Cardiac septum (tissue), 1 donor: ENCODE data around the gene FAM186B. TPM values are rescaled to one million over a fixed set of nuclear protein-coding genes. Genes with fewer than 3 reads are reported as not detected.
A peak's percentile ranks its signal among the peaks of the same experiment; 100 is the strongest.

ENCODE experiments used
- DNase-seq: peaks from one replicate; pipeline ENCODE4 v3.0.0-alpha.2; 2020; ENCODE audit warnings: low spot score
- intact Hi-C: fragments of 100-400 bp; cut with DNase I; formaldehyde crosslinking; loops from one replicate; pipeline ENCODE4 v1.14.0; 2022
- total RNA-seq: library from RNA; stranded (reverse); fragmentation: NEBNext Ultra II Directional; extraction: Animal tissue kit (Norgen Biotek cat#: 25700); gene quantifications from one replicate; pipeline ENCODE4 v1.2.1, GENCODE V29; 2021
- donor health status: DM: no; HTN: no; CAD: no.

The FAM186B gene
- total RNA-seq, 1 donor from 2014 or later = 0.48 TPM

DNA sequence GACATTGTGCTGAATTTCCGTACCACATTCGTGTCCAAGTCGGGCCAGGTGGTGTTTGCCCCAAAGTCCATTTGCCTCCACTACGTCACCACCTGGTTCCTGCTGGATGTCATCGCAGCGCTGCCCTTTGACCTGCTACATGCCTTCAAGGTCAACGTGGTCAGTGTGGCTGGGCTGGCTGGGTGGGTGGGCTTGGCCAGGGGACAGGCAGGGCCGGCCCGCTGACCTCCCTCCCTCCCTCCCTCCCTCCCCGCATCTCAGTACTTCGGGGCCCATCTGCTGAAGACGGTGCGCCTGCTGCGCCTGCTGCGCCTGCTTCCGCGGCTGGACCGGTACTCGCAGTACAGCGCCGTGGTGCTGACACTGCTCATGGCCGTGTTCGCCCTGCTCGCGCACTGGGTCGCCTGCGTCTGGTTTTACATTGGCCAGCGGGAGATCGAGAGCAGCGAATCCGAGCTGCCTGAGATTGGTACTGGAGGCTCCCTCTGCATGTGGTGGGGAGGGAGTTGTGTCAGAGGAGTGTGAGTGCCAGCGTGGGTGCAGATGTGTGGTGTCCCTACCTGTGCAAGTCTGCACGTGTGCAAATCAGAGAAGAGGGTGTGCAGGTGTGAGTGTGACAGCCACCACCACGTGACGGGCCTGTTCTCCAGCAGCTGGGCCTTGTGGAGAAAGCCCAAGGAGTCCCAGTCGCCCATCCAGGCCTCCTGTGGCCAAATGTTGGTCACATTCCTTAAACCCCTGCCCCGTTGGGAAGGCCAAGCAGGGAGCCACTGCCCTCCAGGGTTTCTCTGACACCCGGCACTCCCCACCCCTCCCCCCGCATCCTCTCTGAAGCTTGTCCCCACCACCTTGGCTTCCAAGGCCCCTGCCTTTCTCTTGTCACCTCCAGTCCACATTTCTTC lies 61.3 kb downstream of the FAM186B start:
- DNase-seq = no peak
- intact Hi-C loops = no loop called here

DNA sequence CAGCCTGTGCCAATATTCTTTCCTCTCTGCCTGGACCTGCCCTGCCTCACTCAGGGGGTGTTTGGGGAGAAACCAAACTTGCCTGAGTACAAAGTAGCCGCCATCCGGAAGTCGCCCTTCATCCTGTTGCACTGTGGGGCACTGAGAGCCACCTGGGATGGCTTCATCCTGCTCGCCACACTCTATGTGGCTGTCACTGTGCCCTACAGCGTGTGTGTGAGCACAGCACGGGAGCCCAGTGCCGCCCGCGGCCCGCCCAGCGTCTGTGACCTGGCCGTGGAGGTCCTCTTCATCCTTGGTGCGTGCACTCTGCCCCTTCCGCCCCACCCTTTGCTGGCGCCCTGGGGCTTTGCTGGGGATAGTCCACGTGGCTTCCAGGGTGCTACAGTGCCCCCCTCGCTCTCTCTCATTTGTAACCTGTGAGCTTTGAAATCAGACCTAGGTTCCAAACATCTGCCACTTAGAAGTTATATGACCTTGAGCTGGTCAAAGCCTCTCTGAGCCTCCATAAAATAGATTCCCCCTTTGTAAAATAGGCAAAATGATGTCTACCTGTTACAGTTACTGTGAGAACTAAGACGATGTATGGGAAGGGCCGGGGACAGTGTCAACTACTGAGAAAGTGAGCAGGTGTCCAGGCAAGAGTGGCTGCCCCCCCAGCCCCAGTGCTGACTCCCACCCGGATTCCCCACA lies 62.1 kb downstream of the FAM186B start:
- intact Hi-C loops = no loop called here
- no peak for DNase-seq

DNA sequence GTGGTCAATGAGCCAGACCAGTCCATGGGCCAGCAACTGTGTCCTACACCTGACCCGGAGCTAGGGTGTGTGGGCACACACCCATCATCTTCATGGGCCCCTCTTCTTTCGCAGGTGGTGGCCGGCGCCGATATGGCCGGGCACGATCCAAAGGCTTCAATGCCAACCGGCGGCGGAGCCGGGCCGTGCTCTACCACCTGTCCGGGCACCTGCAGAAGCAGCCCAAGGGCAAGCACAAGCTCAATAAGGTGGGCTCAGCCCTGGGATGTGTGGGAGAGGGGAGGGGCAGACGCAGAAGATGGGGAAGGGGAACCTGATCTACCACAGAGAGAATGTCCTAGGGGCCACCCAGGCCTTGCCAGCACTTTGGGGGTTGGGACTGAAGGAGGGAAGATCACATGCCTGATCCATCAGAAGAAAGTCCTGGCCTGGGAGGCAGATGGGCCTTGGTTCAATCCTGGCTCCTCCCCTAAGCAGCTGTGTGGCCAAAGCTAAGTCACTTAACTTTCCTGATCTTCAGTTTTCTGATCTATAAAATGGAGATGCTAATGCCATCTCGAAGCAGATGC lies 62.8 kb downstream of the FAM186B start:
- no peak for DNase-seq
- intact Hi-C loops = no loop called here

DNA sequence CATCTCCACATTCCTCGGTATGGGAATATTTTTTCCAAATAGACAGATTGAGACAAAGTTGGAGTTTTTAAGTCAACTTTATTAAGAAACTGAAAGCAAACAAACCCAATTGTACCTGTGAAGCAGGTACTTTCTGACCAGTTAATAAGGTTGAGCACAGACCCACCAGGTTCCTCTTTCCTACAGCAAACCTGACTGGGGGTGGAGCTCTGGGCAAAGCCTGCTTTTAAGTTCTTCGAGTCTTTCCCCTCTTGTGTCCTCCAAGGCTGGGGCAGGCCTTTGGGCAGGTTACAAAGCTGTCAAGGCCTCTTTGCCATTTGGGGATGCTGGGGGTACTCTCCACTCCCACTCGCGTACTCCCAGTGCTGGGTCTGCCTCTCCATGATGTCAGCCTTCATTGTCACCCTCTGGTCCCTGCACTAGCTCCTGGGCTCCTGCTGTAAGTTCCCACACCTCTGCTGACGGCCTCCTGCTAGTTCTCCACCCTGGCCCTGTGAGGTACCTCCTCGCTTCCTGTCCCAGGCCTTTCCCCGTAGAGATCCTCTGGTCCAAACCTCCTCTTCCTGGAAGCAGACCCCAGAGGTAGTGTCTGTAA lies 63.4 kb downstream of the FAM186B start:
- intact Hi-C loops = no loop called here
- no peak for DNase-seq

DNA sequence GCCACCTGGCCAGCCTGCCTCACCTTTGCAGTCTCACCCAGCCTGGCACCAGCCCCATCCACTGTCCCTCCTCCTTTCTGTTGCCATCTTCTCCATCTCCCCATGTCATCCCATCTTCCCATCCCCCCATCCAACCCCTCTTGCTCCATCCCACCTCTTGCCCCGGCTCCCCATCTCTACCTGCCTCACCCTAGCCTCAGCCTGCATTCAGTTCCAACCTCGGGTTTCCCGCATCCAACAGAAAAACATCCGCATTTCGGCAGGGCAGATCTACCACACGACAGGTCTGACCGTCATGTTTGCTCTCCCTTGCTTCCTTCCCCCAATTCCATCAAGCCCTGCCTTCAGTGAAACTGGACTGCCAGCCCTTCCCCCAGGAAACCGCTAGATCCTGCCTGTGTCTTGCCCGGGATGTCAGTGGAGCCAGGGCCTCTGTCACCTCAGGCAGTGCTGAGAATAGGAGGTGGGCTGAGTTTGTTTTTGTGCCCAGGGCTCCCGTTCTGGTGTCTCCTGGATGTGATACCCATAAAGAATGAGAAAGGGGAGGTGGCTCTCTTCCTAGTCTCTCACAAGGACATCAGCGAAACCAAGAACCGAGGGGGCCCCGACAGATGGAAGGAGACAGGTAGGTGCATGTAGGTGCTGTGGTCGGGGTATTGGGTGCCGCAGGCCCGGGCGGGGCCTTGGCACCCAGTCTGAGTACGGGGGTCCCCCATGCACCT lies 64.1 kb downstream of the FAM186B start:
- no peak for DNase-seq
- intact Hi-C loops = no loop called here

DNA sequence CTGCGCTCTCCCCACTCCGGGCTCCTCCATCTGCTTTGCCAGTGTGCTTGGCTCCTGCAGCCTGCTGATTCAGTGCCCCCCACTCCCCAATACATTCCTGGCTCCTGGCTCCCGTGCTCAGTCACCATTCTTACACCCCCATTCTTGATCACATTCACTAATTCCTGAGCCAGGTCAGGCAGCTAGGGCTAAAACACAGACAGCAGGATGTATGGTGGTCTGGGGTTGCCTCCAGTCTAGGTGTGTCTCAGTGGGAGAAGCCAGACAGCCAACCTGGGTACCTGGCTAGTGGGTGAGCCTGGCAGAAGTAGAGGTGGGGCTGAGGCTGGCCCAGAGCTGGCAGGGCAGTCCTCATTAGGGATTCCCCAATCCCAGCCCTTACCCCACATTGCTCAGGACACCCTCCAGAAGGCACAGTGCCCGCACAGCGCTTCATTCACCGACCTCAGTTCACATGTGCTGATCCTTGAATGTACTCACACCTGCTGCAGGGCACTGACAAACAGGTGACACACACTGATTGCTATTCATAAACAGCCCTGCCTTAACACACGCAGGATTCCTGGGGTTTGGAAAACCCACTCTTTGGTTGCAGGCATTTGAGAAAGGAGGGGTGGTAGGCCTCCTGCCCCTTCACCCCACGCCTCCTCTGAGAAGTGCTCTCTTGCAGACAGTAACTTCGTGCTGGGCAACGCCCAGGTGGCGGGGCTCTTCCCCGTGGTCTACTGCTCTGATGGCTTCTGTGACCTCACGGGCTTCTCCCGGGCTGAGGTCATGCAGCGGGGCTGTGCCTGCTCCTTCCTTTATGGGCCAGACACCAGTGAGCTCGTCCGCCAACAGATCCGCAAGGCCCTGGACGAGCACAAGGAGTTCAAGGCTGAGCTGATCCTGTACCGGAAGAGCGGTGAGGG lies 65.0 kb downstream of the FAM186B start:
- intact Hi-C loops = no loop called here
- DNase-seq = no peak

DNA sequence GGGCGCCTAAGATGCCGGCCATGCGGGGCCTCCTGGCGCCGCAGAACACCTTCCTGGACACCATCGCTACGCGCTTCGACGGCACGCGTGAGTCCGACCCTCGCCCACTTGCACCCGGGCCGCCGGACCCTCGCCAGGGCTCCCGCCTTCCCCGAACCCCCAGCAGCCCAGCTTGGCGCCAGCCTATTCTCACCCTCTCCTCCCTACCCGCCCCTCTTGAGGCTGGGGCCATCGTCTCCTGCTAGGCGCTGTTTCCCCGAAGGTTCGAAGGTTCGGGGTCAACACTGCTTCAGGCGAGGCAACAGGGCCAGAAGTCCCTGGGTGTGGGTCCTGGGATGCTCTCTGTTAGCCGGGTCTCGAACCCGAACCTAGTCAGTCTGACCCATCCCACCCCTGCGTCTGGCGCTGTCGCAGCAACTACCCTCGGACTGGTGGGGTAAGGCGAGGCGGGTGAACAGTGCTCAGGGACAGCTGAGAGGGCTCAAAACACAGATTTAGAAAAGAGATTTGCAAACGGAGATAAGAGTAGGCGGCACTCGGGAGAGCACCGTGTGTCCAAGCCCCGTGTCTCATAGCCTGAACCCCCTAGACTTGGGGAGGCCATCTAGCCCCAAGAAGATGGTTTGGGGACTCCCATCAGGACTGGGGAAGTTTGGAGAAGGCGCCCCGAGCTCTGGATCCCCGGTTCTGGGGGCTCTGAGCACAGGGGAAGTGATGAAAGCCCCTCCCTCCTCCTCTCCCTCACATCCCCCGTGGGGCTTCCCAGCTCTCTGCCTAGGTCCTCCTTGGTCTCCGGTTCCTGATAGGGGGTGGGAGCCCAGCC lies 65.8 kb downstream of the FAM186B start:
- no peak for DNase-seq

DNA sequence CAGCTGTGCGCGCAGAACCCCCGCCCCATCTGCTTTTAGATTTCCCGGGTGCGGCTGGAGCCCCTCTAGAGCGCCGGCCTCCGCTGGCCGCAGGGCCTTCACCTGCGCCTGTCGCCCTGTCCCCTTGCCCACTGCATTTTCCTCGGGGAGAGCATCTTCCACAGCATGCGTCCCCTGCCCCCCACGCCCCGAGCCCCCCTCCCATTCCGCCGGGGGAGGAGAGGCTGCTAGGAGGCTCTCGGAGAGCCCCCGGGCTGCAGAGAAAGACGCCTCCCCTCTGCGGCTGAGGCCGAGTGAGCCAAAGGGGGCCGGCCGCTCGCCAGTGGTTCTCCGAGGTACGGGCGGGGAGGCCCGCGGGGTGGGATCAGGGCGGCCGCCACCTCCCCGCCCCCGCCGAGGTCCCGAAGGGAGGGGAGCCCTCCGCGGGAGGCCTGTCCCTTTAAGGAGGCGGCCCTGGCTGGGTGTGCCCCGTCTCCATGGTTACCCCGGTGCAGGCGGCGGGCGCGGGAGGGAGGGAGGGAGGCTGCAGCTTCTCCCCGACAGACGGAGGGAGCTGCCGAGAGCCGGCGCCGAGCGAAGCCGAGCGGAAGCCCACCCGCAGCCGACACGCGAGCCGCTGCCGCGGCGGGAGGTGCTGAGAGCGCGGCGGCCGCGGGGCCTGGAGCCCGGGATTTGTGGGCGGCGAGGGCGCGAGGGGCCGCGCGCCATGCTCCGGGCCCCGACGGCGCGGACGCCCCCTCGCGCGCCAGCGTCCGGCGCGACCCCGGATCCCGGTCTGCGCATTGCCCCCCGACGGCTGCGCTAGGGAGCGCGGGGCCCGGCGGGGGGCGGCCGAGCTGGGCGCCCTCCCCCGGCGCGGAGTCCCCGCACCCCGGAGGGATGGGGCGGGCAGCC lies 66.7 kb downstream of the FAM186B start, which contains the start of gene KCNH3:
TSS of gene KCNH3 (plus strand) at position 521 of the 894 bp plus-strand sequence. CDS start 387 bp downstream, outside the sequence.
- DNase-seq = peak; percentile 93
- intact Hi-C loops = no loop called here

More for the DNA sequence above, 65.8 kb downstream of the FAM186B start:
- intact Hi-C loops = no loop called here

DNA sequence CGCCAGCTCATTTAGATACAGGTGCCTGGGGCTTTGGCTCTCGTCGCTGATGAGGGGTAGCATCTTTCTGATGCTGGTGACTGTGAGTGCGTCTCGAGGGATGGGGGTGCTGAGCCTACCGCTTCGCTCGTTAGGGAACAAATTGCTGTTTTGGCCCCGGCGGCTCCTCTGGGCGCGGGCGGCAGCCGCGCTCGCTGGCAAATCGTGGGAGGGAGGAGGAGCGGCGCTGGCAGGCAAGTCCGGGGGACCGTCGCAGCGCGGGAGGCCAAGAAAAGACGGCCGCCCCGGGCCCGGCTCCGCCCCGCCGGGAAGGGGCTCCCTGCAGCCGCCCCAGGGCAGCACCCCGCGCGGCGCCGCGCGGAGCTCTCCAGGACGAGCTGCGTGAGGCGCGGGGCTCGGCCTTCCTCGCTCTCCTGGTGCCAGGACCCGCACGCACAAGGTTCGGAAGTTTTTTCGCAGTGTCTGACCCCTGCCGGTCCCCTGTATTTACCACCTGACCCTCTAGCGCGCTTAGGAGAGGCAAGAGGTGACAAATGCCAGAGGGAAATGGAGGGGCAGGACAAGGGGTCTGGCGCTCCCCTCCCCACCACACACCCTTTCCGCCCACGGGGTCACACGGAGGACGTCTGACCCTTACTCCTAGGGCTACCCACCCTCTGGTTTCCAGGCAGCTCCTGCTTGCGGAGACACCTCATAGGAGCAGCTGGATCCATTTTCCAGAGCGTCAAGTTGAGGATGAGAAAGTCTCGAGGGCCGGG lies 67.5 kb downstream of the FAM186B start:
- intact Hi-C loops = no loop called here
- no peak for DNase-seq

Other genes starting within 250 kb of the FAM186B start
- 6.2 TPM for gene SPATS2, start 238.2 kb downstream of the FAM186B start, total RNA-seq
- gene KCNH3, start 66.6 kb downstream of the FAM186B start, total RNA-seq = 0.97 TPM
- gene MCRS1, start 37.5 kb downstream of the FAM186B start, total RNA-seq = 118 TPM
- 30.1 TPM for gene PRPF40B, start 17.9 kb upstream of the FAM186B start, total RNA-seq
- 19.8 TPM for gene FMNL3, start 101.8 kb upstream of the FAM186B start, total RNA-seq
- 191 TPM for gene TMBIM6, start 135.9 kb upstream of the FAM186B start, total RNA-seq
- gene NCKAP5L, start 222.8 kb upstream of the FAM186B start, total RNA-seq = 26.5 TPM
- 2.6 TPM for gene BCDIN3D, start 237.5 kb upstream of the FAM186B start, total RNA-seq